Measurements from ENCODE around the gene POP4. TPM values are rescaled to one million over a fixed set of nuclear protein-coding genes. Genes with fewer than 3 reads are reported as not detected.

POP4 gene
- total RNA-seq, 1 donor from 2014 or later: 60.6 TPM

DNA sequence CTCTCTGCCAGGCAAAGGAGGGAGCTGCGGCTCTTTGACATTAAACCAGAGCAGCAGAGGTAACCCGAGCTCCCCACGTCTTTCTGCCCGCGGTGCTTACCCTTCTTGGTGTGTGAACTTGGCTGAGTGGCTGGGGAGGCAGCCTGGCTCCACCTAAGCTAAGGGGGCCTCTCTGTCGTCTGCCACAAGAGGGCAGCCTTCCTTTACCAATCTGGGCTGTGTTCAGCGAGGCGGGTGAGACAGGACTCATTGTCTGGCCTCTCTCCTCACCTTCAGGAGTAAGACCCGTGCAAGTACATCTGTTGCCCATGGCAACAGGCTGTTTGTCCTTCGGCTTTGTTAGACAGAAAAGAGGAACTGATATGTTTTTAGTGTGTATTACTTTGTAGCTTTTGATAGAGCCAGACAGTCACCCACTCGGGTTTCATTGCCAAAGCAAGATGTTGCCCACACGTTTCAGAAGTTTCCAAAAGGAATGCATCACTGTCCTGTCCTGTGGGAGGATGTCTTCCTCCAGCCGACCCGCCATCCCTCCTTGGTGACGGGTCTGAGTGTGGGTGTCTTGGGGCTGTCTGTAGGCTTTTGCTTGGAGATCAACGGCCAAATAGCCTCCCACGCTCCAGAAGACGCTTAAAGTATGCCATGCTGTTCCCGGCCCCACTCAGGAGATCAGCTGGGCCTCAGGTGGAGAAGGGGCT, 4.6 kb downstream of the POP4 start:
- DNase-seq (ENCODE audit: low read depth): peak; percentile 56
- H3K79me2 ChIP-seq (ENCODE audit: insufficient read depth, low read length): peaks cover 12% of the 10 kb centered on the region
- H3K4me1 ChIP-seq (ENCODE audit: insufficient read depth, low read length): peaks cover 5% of the 10 kb centered on the region
- Mint-ChIP-seq H3K4me3 (ENCODE audit: unreplicated experiment) (no peak overlapping the region), H3K27ac (ENCODE audit: unreplicated experiment) (no peak overlapping the region), H3K27me3 (ENCODE audit: low read depth, unreplicated experiment) (no peaks in the 10 kb centered on the region), H3K4me1 (ENCODE audit: low read depth, unreplicated experiment) (no peaks in the 10 kb centered on the region), H3K36me3 (ENCODE audit: low read depth, unreplicated experiment) (peaks cover 5% of the 10 kb centered on the region), H3K9me3 (ENCODE audit: unreplicated experiment) (no peaks in the 10 kb centered on the region)
- no peak overlapping the region for H3K27ac ChIP-seq (ENCODE audit: low read depth, low read length)
- no peak for FAIRE-seq
- no peaks in the 10 kb centered on the region for H4K20me1 ChIP-seq (ENCODE audit: insufficient read depth, low read length)
- TF ChIP-seq CTCF (IDR thresholded peaks at IDR 0.05; ENCODE audit: insufficient read depth, low read depth, low read length) (peak; percentile 79), EZH2 (IDR thresholded peaks at IDR 0.05; ENCODE audit: insufficient read depth, low read length) (no peak)
- H3K9ac ChIP-seq (ENCODE audit: low read length): no peak overlapping the region
- peaks cover 28% of the 10 kb centered on the region for H3K36me3 ChIP-seq (ENCODE audit: insufficient read depth, low read length)
- H3K27me3 ChIP-seq (ENCODE audit: insufficient read depth, low read length): no peaks in the 10 kb centered on the region
- no peak overlapping the region for H3K4me3 ChIP-seq (ENCODE audit: insufficient read depth, low read depth, low read length)
- H3K9me3 ChIP-seq (ENCODE audit: insufficient read depth, low read depth, low read length): no peaks in the 10 kb centered on the region
- H2AFZ ChIP-seq (ENCODE audit: low read depth, low read length): no peak overlapping the region
- H3K4me2 ChIP-seq (ENCODE audit: low read length): no peak overlapping the region

DNA sequence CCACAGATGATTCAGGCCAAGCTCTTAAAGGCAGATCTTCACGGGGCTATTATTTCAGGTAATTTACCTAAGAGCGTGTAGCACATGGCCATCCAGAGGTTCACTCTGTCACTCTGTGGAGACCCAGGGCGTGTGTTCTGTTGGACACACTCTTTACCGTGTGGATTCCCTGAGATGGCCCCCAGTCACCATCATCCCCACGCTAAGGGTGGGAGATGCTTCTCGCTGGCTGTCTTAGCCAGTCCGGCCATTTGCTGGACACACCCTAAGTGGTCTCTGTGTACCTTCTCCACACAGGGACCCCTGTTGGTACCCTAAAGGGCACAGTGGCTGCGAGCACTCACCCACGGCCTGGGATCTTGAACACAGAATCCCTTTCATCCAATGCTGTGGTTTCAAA, 6.0 kb downstream of the POP4 start:
- H3K9ac ChIP-seq (ENCODE audit: low read length): no peak overlapping the region
- H3K4me3 Mint-ChIP-seq (ENCODE audit: unreplicated experiment): no peak overlapping the region
- no peak for TF ChIP-seq EZH2 (IDR thresholded peaks at IDR 0.05; ENCODE audit: insufficient read depth, low read length)
- TF ChIP-seq CTCF (IDR thresholded peaks at IDR 0.05; ENCODE audit: insufficient read depth, low read depth, low read length): no peak
- no peak overlapping the region for H2AFZ ChIP-seq (ENCODE audit: low read depth, low read length)
- no peak overlapping the region for H3K27ac Mint-ChIP-seq (ENCODE audit: unreplicated experiment)
- no peak overlapping the region for H3K4me3 ChIP-seq (ENCODE audit: insufficient read depth, low read depth, low read length)
- peaks cover 11% of the 10 kb centered on the region for H3K36me3 Mint-ChIP-seq (ENCODE audit: low read depth, unreplicated experiment)
- FAIRE-seq (no peak), DNase-seq (ENCODE audit: low read depth) (no peak)
- no peaks in the 10 kb centered on the region for H3K27me3 ChIP-seq (ENCODE audit: insufficient read depth, low read length)
- no peak overlapping the region for H3K4me2 ChIP-seq (ENCODE audit: low read length)
- H3K9me3 Mint-ChIP-seq (ENCODE audit: unreplicated experiment): no peaks in the 10 kb centered on the region
- no peaks in the 10 kb centered on the region for H3K27me3 Mint-ChIP-seq (ENCODE audit: low read depth, unreplicated experiment)
- H3K9me3 ChIP-seq (ENCODE audit: insufficient read depth, low read depth, low read length): no peaks in the 10 kb centered on the region
- no peak overlapping the region for H3K27ac ChIP-seq (ENCODE audit: low read depth, low read length)
- H3K79me2 ChIP-seq (ENCODE audit: insufficient read depth, low read length): no peaks in the 10 kb centered on the region
- no peaks in the 10 kb centered on the region for H4K20me1 ChIP-seq (ENCODE audit: insufficient read depth, low read length)
- no peaks in the 10 kb centered on the region for H3K4me1 Mint-ChIP-seq (ENCODE audit: low read depth, unreplicated experiment)
- no peaks in the 10 kb centered on the region for H3K4me1 ChIP-seq (ENCODE audit: insufficient read depth, low read length)
- H3K36me3 ChIP-seq (ENCODE audit: insufficient read depth, low read length): peaks cover 28% of the 10 kb centered on the region
